H9 (cell line): ENCODE measurements around the gene CXCL13. TPM values are rescaled to one million over a fixed set of nuclear protein-coding genes. Genes with fewer than 3 reads are reported as not detected.

Source experiments
- DNase-seq: peaks from one replicate; pipeline ENCODE4 v3.0.0-alpha.2; 2017
- H2AFZ ChIP-seq: one replicate; pipeline ENCODE4 v1.6.1; 2013; ENCODE audit warnings: mild to moderate bottlenecking, low read length, control low read depth, moderate library complexity
- H2AK5ac ChIP-seq: 2 replicates; pipeline ENCODE4 v1.6.1; 2013; ENCODE audit warnings: low read length, control low read depth, mixed read lengths; ENCODE audit not compliant: insufficient read length
- H2BK120ac ChIP-seq: one replicate; pipeline ENCODE4 v1.6.1; 2013; ENCODE audit warnings: low read depth, mild to moderate bottlenecking, low read length, control low read depth, inconsistent platforms; ENCODE audit not compliant: poor library complexity, severe bottlenecking
- H2BK12ac ChIP-seq: 2 replicates; pipeline ENCODE4 v1.6.1; 2013; ENCODE audit warnings: low read length, control low read depth, mixed read lengths, low read depth; ENCODE audit not compliant: insufficient read length
- H2BK15ac ChIP-seq: 2 replicates; pipeline ENCODE4 v1.6.1; 2013; ENCODE audit warnings: low read depth, low read length, control low read depth
- H2BK20ac ChIP-seq: one replicate; pipeline ENCODE4 v1.6.1; 2013; ENCODE audit warnings: low read depth, mild to moderate bottlenecking, low read length, control low read depth, inconsistent platforms; ENCODE audit not compliant: poor library complexity, severe bottlenecking
- H2BK5ac ChIP-seq: 2 replicates; pipeline ENCODE4 v1.6.1; 2013; ENCODE audit warnings: low read length, control low read depth, mixed read lengths; ENCODE audit not compliant: insufficient read length
- H3K14ac ChIP-seq: 2 replicates; pipeline ENCODE4 v1.6.1; 2013; ENCODE audit warnings: low read length, control low read depth; ENCODE audit not compliant: insufficient read depth
- H3K18ac ChIP-seq: 2 replicates; pipeline ENCODE4 v1.6.1; 2013; ENCODE audit warnings: low read depth, mild to moderate bottlenecking, mixed read lengths, low read length, control low read depth; ENCODE audit not compliant: insufficient read length
- H3K23ac ChIP-seq: 2 replicates; pipeline ENCODE4 v1.6.1; 2013; ENCODE audit warnings: low read length, control low read depth, mixed read lengths, low read depth; ENCODE audit not compliant: insufficient read length
- H3K23me2 ChIP-seq: 2 replicates; pipeline ENCODE4 v1.6.1; 2013; ENCODE audit warnings: low read depth, mild to moderate bottlenecking, mixed read lengths, low read length, control low read depth; ENCODE audit not compliant: insufficient read length, poor library complexity, severe bottlenecking
- H3K27ac ChIP-seq: 2 replicates; pipeline ENCODE4 v1.5.1; 2013; ENCODE audit warnings: low read length, control low read depth, mixed read lengths, low read depth; ENCODE audit not compliant: insufficient read length
- H3K27me3 ChIP-seq: 2 replicates; pipeline ENCODE4 v1.6.1; 2013; ENCODE audit warnings: low read length, control low read depth, inconsistent platforms; ENCODE audit not compliant: insufficient read depth
- H3K4ac ChIP-seq: 2 replicates; pipeline ENCODE4 v1.6.1; 2013; ENCODE audit warnings: low read depth, mild to moderate bottlenecking, control low read depth, inconsistent platforms, low read length, moderate library complexity
- H3K4me1 ChIP-seq: 2 replicates; pipeline ENCODE4 v1.6.1; 2013; ENCODE audit warnings: low read length, control low read depth, inconsistent platforms; ENCODE audit not compliant: insufficient read depth
- H3K4me2 ChIP-seq: 2 replicates; pipeline ENCODE4 v1.6.1; 2013; ENCODE audit warnings: low read length, control low read depth, mixed read lengths; ENCODE audit not compliant: insufficient read length, insufficient read depth
- H3K56ac ChIP-seq: 2 replicates; pipeline ENCODE4 v1.6.1; 2013; ENCODE audit warnings: low read depth, mild to moderate bottlenecking, mixed read lengths, low read length, control low read depth; ENCODE audit not compliant: insufficient read length
- H3K79me1 ChIP-seq: 2 replicates; pipeline ENCODE4 v1.6.1; 2013; ENCODE audit warnings: low read depth, mild to moderate bottlenecking, moderate library complexity, low read length, control low read depth, inconsistent platforms; ENCODE audit not compliant: insufficient read depth, poor library complexity, severe bottlenecking
- H3K79me2 ChIP-seq: 2 replicates; pipeline ENCODE4 v1.6.1; 2013; ENCODE audit warnings: low read length, control low read depth, inconsistent platforms; ENCODE audit not compliant: insufficient read depth
- H3K9ac ChIP-seq: 2 replicates; pipeline ENCODE4 v1.6.1; 2013; ENCODE audit warnings: low read length, control low read depth, mixed read lengths; ENCODE audit not compliant: insufficient read length; ENCODE audit errors: extremely low read depth
- H3K9me3 ChIP-seq: one replicate; pipeline ENCODE4 v1.6.1; 2013; ENCODE audit warnings: low read depth, low read length, inconsistent platforms; ENCODE audit not compliant: control insufficient read depth
- H3T11ph ChIP-seq: one replicate; pipeline ENCODE4 v1.6.1; 2013; ENCODE audit warnings: mild to moderate bottlenecking, low read length, control low read depth, inconsistent platforms
- H4K20me1 ChIP-seq: one replicate; pipeline ENCODE4 v1.6.1; 2013; ENCODE audit not compliant: control insufficient read depth, insufficient read length, insufficient read depth
- H4K5ac ChIP-seq: 2 replicates; pipeline ENCODE4 v1.6.1; 2013; ENCODE audit warnings: low read depth, mild to moderate bottlenecking, mixed read lengths, low read length, control low read depth; ENCODE audit not compliant: insufficient read length
- H4K8ac ChIP-seq: replicated peaks from 2 replicates; pipeline ENCODE4 v1.6.1; 2013; ENCODE audit warnings: low read length, control low read depth, mixed read lengths, low read depth; ENCODE audit not compliant: insufficient read length
- H4K91ac ChIP-seq: 2 replicates; pipeline ENCODE4 v1.6.1; 2013; ENCODE audit warnings: low read depth, mild to moderate bottlenecking, moderate library complexity, mixed read lengths, low read length, control low read depth; ENCODE audit not compliant: insufficient read length
- H3K27ac Mint-ChIP-seq, 3 experiments: 2 replicates in 2 of 3; 3 replicates in 1 of 3; pipeline ENCODE4 v1.8.0; 2020 to 2021; ENCODE audit warnings: mixed read lengths in 3 of 3, mild to moderate bottlenecking in 1 of 3, moderate library complexity in 1 of 3
- H3K27me3 Mint-ChIP-seq: 2 replicates; pipeline ENCODE4 v1.8.0; 2021; ENCODE audit warnings: low read depth, mild to moderate bottlenecking, moderate library complexity, mixed read lengths
- H3K36me3 Mint-ChIP-seq, 3 experiments: 2 replicates in 2 of 3; 3 replicates in 1 of 3; pipeline ENCODE4 v1.8.0; 2020 to 2021; ENCODE audit warnings: low read depth in 3 of 3, mixed read lengths in 3 of 3; ENCODE audit not compliant: insufficient read depth in 1 of 3
- H3K4me1 Mint-ChIP-seq, 2 experiments: 2 replicates each; pipeline ENCODE4 v1.8.0; 2020; ENCODE audit warnings: mixed read lengths in 2 of 2
- H3K4me3 Mint-ChIP-seq, 2 experiments: 2 replicates in 1 of 2; 3 replicates in 1 of 2; pipeline ENCODE4 v1.8.0; 2020 to 2021; ENCODE audit warnings: mild to moderate bottlenecking in 2 of 2, mixed read lengths in 2 of 2, moderate library complexity in 1 of 2
- H3K9me3 Mint-ChIP-seq, 2 experiments: 2 replicates in 1 of 2; 3 replicates in 1 of 2; pipeline ENCODE4 v1.8.0; 2020; ENCODE audit warnings: mild to moderate bottlenecking in 2 of 2, mixed read lengths in 2 of 2, moderate library complexity in 1 of 2
- CTCF ChIP-seq: fragments of 200-600 bp; sonication (generic); conservative IDR thresholded peaks from 3 replicates; pipeline ENCODE4 v1.8.0; 2021; ENCODE audit warnings: antibody characterized with exemption, mild to moderate bottlenecking
- WGBS: extraction: QIAGEN DNeasy Blood & Tissue Kit; methylation state at CpG from one replicate; pipeline ENCODE4 v1.1.7; 2013; ENCODE audit warnings: missing lambda C conversion rate, low lambda C conversion rate, mixed read lengths; ENCODE audit not compliant: insufficient read length; ENCODE audit errors: extremely low coverage; 5-methylcytosine and 5-hydroxymethylcytosine counted together
- total RNA-seq: library from RNA; stranded (reverse); gene quantifications from 2 replicates; pipeline ENCODE4 v1.2.1, GENCODE V29; 2021

The CXCL13 gene
- total RNA-seq, 1 experiment from 2014 or later = not detected

DNA sequence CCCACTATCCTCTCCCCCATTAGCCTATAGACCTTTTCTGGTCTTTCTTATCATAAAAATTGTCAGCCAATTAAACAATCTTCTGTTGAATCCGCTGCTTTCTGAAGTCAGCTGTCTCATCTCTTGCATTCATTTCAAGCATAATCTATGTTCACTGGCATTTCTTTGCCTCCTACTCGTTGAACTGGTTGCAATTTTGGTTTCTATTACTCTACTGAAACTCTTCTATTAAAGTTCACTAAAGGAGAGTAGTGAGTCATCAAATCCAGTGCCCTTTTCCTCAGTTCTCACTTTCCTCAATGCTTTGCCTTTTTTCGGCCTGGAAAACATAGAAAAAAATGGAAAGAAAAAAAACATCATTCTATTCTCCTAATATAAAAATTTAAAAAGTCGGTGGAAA lies 23.9 kb upstream of the CXCL13 start:
- Histone ChIP-seq H2BK12ac (no peak overlapping the region), H3K23ac (no peak overlapping the region), H3K56ac (no peak overlapping the region), H2BK15ac (no peak overlapping the region), H3K9ac (no peak overlapping the region), H2AFZ (no peak overlapping the region), H3K4me1 (no peaks in the 10 kb centered on the region), H2BK20ac (no peak overlapping the region), H3K27ac (no peak overlapping the region), H3T11ph (no peak overlapping the region), H4K20me1 (no peaks in the 10 kb centered on the region), H4K8ac (no peak overlapping the region), H3K4ac (no peak overlapping the region), H2AK5ac (no peak overlapping the region), H2BK5ac (no peak overlapping the region), H3K14ac (no peak overlapping the region), H4K5ac (no peak overlapping the region), H4K91ac (no peak overlapping the region), H3K4me2 (no peak overlapping the region), H3K79me2 (no peaks in the 10 kb centered on the region), H3K9me3 (no peaks in the 10 kb centered on the region), H3K23me2 (no peaks in the 10 kb centered on the region), H2BK120ac (no peak overlapping the region), H3K79me1 (no peaks in the 10 kb centered on the region), H3K27me3 (no peaks in the 10 kb centered on the region), H3K18ac (no peak overlapping the region)
- Mint-ChIP-seq H3K4me1 (peaks cover 0 to 2% of the 10 kb centered on the region in 2 experiments; a peak in 1 of 4 replicates), H3K4me3 (no peak overlapping the region), H3K36me3 (no peaks in the 10 kb centered on the region), H3K27ac (no peak overlapping the region), H3K9me3 (peaks cover 4 to 7% of the 10 kb centered on the region in 2 experiments; a peak in 4 of 5 replicates), H3K27me3 (no peaks in the 10 kb centered on the region; the same call in 1 of the 2 replicates)
- no peak for DNase-seq
- TF ChIP-seq CTCF = no peak
- no CpG with 5 or more reads among the region's 4 CpGs for WGBS
